ENCODE data around the gene PXDN.

DNA sequence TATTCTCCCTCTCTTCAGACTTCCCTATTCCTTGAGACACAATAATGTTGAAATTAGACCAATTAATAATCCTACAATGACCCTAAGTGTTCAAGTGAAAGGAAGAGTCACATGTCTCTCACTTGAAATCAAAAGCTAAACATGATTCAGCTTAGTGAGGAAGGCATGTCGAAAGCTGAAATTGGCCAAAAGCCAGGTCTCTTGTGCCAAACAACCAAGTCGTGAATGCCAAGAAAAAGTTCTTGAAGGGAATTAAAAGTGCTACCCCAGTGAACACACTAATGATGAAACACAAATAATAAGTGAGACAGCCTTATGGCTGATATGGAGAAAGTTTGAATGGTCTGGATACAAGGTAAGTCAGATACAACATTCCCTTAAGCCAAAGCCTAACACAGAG lies 115.4 kb downstream of the PXDN start:
- TF ChIP-seq BHLHE40 (IDR thresholded peaks at IDR 0.05; ENCODE audit: low read depth, low read length) (no peak), MAFK (IDR thresholded peaks at IDR 0.05; ENCODE audit: low read depth, low read length) (no peak), SMC3 (IDR thresholded peaks at IDR 0.05; ENCODE audit: low read depth, low read length) (no peak), CEBPB (IDR thresholded peaks at IDR 0.05; ENCODE audit: low read depth, low read length) (no peak), MXI1 (IDR thresholded peaks at IDR 0.05; ENCODE audit: borderline replicate concordance, low read depth, low read length) (no peak)
- TF ChIP-seq, protein P1, sequence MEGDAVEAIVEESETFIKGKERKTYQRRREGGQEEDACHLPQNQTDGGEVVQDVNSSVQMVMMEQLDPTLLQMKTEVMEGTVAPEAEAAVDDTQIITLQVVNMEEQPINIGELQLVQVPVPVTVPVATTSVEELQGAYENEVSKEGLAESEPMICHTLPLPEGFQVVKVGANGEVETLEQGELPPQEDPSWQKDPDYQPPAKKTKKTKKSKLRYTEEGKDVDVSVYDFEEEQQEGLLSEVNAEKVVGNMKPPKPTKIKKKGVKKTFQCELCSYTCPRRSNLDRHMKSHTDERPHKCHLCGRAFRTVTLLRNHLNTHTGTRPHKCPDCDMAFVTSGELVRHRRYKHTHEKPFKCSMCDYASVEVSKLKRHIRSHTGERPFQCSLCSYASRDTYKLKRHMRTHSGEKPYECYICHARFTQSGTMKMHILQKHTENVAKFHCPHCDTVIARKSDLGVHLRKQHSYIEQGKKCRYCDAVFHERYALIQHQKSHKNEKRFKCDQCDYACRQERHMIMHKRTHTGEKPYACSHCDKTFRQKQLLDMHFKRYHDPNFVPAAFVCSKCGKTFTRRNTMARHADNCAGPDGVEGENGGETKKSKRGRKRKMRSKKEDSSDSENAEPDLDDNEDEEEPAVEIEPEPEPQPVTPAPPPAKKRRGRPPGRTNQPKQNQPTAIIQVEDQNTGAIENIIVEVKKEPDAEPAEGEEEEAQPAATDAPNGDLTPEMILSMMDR (conservative IDR thresholded peaks at IDR 0.05; ENCODE audit: low read depth, low read length), result no peak
